ENCODE measurements around the gene ZNF503. TPM values are rescaled to one million over a fixed set of nuclear protein-coding genes. Genes with fewer than 3 reads are reported as not detected.
"Not testable (repeated sequence)": the region's sequence is repeated elsewhere in the genome, so short reads cannot be mapped to it uniquely, and the experiment has no call there.

The ZNF503 gene
- total RNA-seq, 1 donor from 2014 or later, result 36.2 TPM

DNA sequence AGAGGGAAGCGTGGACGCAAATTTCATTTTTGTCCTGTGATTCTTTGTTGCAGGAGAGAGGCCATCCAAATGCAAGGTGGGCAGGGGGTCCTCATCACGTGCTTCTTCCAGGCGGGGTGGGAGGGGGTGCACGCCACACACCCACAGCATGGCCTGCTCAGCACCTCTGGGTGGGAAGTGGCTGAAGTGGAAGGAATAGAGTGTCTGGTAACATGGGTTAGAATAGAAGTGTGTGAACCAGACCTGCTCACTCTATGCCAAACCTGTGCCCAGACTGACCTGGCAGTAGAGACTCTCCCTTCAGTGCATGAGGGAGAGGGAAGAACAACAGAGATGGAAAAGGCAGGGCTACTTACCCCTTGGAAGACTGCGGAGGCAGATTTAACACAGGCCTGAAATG, 21.7 kb downstream of the ZNF503 start:
- no peak for ATAC-seq
- Histone ChIP-seq H3K36me3 (no peaks in the 10 kb centered on the region), H3K27ac (no peak overlapping the region), H3K4me3 (no peak overlapping the region), H3K27me3 (no peaks in the 10 kb centered on the region), H3K9me3 (no peaks in the 10 kb centered on the region), H3K4me1 (peaks cover 13% of the 10 kb centered on the region)
- intact Hi-C loops (cut with DNase I), result no loop called here
- no peak for DNase-seq
- TF ChIP-seq, protein P1, sequence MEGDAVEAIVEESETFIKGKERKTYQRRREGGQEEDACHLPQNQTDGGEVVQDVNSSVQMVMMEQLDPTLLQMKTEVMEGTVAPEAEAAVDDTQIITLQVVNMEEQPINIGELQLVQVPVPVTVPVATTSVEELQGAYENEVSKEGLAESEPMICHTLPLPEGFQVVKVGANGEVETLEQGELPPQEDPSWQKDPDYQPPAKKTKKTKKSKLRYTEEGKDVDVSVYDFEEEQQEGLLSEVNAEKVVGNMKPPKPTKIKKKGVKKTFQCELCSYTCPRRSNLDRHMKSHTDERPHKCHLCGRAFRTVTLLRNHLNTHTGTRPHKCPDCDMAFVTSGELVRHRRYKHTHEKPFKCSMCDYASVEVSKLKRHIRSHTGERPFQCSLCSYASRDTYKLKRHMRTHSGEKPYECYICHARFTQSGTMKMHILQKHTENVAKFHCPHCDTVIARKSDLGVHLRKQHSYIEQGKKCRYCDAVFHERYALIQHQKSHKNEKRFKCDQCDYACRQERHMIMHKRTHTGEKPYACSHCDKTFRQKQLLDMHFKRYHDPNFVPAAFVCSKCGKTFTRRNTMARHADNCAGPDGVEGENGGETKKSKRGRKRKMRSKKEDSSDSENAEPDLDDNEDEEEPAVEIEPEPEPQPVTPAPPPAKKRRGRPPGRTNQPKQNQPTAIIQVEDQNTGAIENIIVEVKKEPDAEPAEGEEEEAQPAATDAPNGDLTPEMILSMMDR (IDR thresholded peaks at IDR 0.05), result no peak

DNA sequence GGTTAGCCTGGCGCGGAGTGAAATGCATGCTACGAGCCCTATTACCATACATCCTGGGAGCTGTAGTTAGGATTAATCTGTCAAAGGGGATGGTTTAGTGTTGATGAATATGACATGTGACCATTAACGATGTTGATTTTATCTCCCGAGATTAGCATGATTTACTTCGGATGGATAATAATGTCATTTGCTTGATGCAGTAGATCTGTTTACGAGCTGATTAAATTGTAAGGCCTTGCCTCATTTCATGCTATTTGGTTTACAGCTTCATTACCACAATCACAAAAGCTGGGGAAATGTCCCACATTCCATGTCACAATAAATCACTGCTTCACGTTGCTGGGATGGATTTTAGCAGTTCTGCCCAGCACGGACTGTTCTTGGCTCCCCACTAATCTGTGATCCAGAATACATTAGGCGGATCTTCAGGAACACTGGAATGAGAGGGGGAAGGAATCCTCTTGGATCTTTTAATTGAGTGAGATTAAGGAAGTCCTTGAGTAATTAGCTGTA, 22.3 kb downstream of the ZNF503 start:
- no peak overlapping the region for H3K4me3 ChIP-seq
- TF ChIP-seq, protein P1 (IDR thresholded peaks at IDR 0.05), result no peak
- no peak for DNase-seq
- H3K27me3 ChIP-seq, result no peaks in the 10 kb centered on the region
- peaks cover 13% of the 10 kb centered on the region for H3K4me1 ChIP-seq
- H3K9me3 ChIP-seq, result no peaks in the 10 kb centered on the region
- no peak overlapping the region for H3K27ac ChIP-seq
- no peaks in the 10 kb centered on the region for H3K36me3 ChIP-seq
- no peak for ATAC-seq
- intact Hi-C loops (cut with DNase I), result no loop called here

DNA sequence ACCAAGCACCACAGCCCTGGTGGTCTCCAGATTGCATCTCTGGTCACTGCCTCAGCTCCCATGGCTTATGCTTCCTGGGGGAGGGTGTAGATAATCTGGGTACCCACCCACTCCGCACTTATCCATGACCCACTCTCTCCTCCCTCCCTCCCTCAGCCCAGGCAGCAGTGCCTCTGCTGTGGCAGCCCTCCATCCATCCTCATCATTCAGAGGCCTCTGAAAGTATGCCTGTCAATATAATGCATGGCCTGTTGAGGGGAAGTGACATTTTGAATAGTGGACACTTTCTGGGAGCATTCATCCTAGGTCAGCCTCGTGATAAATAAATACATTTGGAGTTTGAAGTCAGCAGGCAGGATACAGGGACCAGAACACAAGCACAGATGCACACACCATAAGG, 23.2 kb downstream of the ZNF503 start:
- TF ChIP-seq, protein P1 (IDR thresholded peaks at IDR 0.05), result no peak
- H3K27me3 ChIP-seq, result no peaks in the 10 kb centered on the region
- H3K9me3 ChIP-seq, result no peaks in the 10 kb centered on the region
- intact Hi-C loops (cut with DNase I), result no loop called here
- H3K4me3 ChIP-seq, result no peak overlapping the region
- no peak overlapping the region for H3K27ac ChIP-seq
- no peak for ATAC-seq
- H3K36me3 ChIP-seq, result no peaks in the 10 kb centered on the region
- peaks cover 13% of the 10 kb centered on the region for H3K4me1 ChIP-seq
- DNase-seq, result no peak

DNA sequence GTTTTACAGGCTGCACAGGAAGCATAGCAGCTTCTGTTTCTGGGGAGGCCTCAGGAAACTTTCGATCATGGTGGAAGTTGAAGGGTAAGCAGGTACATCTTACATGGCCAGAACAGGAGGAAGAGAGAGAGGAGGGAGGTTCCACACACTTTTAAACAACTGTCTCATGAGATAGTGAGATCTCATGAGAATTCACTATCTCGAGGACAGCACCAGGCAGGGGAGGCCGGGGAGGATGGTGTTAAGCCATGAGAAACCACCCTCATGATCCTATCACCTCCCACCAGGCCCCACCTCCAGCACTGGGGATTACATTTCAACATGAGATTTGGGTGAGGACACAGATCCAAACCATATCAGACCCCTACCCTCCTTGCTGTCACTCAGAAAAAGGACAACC, 23.7 kb downstream of the ZNF503 start:
- Histone ChIP-seq H3K9me3 (no peaks in the 10 kb centered on the region), H3K27ac (no peak overlapping the region), H3K4me3 (no peak overlapping the region), H3K36me3 (no peaks in the 10 kb centered on the region), H3K4me1 (peaks cover 13% of the 10 kb centered on the region), H3K27me3 (no peaks in the 10 kb centered on the region)
- intact Hi-C loops (cut with DNase I), result no loop called here
- ATAC-seq, result no peak
- TF ChIP-seq, protein P1 (IDR thresholded peaks at IDR 0.05), result no peak
- DNase-seq, result no peak

GRCh38 chr10:75375838-75376237, 25.7 kb downstream of the ZNF503 start:
- Histone ChIP-seq H3K4me1 (peaks cover 10% of the 10 kb centered on the region), H3K36me3 (no peaks in the 10 kb centered on the region), H3K27me3 (no peaks in the 10 kb centered on the region), H3K4me3 (no peak overlapping the region), H3K9me3 (no peaks in the 10 kb centered on the region), H3K27ac (no peak overlapping the region)
- peak; percentile 88 for ATAC-seq
- DNase-seq, result no peak
- intact Hi-C loops (cut with DNase I), result no loop called here
- TF ChIP-seq, protein P1 (IDR thresholded peaks at IDR 0.05), result no peak

DNA sequence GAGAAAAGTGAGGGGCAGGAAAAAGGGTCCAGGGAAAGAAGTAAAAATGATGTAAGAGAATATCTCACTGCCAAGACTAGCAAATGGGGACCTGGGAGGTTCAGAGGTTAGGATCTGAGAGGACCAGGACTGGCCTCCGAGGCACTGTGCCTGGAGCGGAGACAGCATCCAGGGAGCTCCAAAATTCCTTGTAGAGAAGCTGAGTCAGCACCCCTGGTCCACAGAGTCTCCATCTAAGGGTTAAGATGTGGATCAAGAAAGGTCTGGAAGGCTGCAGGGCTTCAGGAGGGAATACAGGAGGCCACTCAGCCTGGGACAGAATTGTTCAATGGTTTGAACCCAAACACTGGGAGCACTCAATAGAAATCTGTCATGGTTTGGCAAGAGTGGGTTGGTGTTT, 30.6 kb downstream of the ZNF503 start:
- Histone ChIP-seq H3K27ac (no peak overlapping the region), H3K27me3 (no peaks in the 10 kb centered on the region), H3K4me3 (no peak overlapping the region), H3K9me3 (no peaks in the 10 kb centered on the region), H3K4me1 (peaks cover 5% of the 10 kb centered on the region), H3K36me3 (no peaks in the 10 kb centered on the region)
- DNase-seq, result no peak
- intact Hi-C loops (cut with DNase I), result no loop called here
- TF ChIP-seq, protein P1 (IDR thresholded peaks at IDR 0.05), result no peak
- ATAC-seq, result no peak

DNA sequence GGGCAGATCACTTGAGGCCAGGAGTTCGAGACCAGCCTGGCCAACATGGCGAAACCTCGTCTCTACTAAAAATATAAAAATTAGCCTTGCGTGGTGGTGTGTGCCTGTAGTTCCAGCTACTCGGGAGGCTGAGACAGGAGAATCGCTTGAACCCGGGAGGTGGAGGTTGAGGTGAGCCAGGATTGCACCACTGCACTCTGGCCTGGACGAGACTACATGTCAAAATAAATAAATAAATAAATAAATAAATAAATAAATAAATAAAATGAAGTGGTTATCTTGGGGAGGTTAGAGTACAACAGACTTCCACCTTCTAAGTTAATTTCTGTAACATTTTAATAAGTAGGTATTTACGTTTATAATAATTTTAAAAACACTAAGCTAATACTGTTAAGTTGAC, 31.7 kb downstream of the ZNF503 start:
- H3K27ac ChIP-seq; DNase-seq; H3K4me1 ChIP-seq; H3K9me3 ChIP-seq; H3K27me3 ChIP-seq; H3K4me3 ChIP-seq; intact Hi-C loops (cut with DNase I); H3K36me3 ChIP-seq; ATAC-seq: not testable (repeated sequence)
